ENCODE data around the gene RPL10A.

GRCh38 chr6:35436071-35436857 lies 31.9 kb upstream of the RPL10A start:
- no peak for TF ChIP-seq CTCF (IDR thresholded peaks at IDR 0.05)
- no peak for TF ChIP-seq POLR2A (IDR thresholded peaks at IDR 0.05)

Measured in tibial nerve (tissue), 3 donors.